Measurements from ENCODE around the gene CUEDC2.
A peak's percentile ranks its signal among the peaks of the same experiment; 100 is the strongest.
"Not testable (repeated sequence)": the region's sequence is repeated elsewhere in the genome, so short reads cannot be mapped to it uniquely, and the experiment has no call there.

CUEDC2 gene

GRCh38 chr10:102454662-102455487 is 22.5 kb upstream of the CUEDC2 start:
- H3K27me3 ChIP-seq (ENCODE audit: control insufficient read depth in 1 of 2, insufficient read depth in 2 of 2, low read length in 2 of 2); H3K4me3 ChIP-seq (ENCODE audit: low read depth in 1 of 2, low read length in 2 of 2); H3K9ac ChIP-seq (ENCODE audit: low read depth in 1 of 2, low read length in 2 of 2); H3K9me3 ChIP-seq (ENCODE audit: control insufficient read depth in 1 of 2, low read length in 2 of 2); H3K27ac ChIP-seq (ENCODE audit: low read depth, low read length): not testable (repeated sequence)
- peaks cover 0 to 13% of the 10 kb centered on the region in 2 donors for H3K36me3 ChIP-seq (ENCODE audit: control insufficient read depth in 1 of 2, insufficient read depth in 2 of 2, low read length in 2 of 2)
- peaks cover 9 to 12% of the 10 kb centered on the region in 2 donors for H3K4me1 ChIP-seq (ENCODE audit: control insufficient read depth in 1 of 2, insufficient read depth in 2 of 2, low read length in 2 of 2)

GRCh38 chr10:102453502-102453901 is 21.1 kb upstream of the CUEDC2 start:
- Histone ChIP-seq H3K36me3 (ENCODE audit: control insufficient read depth in 1 of 2, insufficient read depth in 2 of 2, low read length in 2 of 2) (peaks cover 0 to 13% of the 10 kb centered on the region in 2 donors), H3K27me3 (ENCODE audit: control insufficient read depth in 1 of 2, insufficient read depth in 2 of 2, low read length in 2 of 2) (no peaks in the 10 kb centered on the region), H3K4me3 (ENCODE audit: low read depth in 1 of 2, low read length in 2 of 2) (no peak overlapping the region), H3K27ac (ENCODE audit: low read depth, low read length) (no peak overlapping the region), H3K4me1 (ENCODE audit: control insufficient read depth in 1 of 2, insufficient read depth in 2 of 2, low read length in 2 of 2) (peaks cover 14 to 17% of the 10 kb centered on the region in 2 donors), H3K9ac (ENCODE audit: low read depth in 1 of 2, low read length in 2 of 2) (no peak overlapping the region), H3K9me3 (ENCODE audit: control insufficient read depth in 1 of 2, low read length in 2 of 2) (no peaks in the 10 kb centered on the region)

- Histone ChIP-seq H3K4me3 (ENCODE audit: low read depth in 1 of 2, low read length in 2 of 2) (no peak overlapping the region), H3K9me3 (ENCODE audit: control insufficient read depth in 1 of 2, low read length in 2 of 2) (no peaks in the 10 kb centered on the region), H3K9ac (ENCODE audit: low read depth in 1 of 2, low read length in 2 of 2) (no peak overlapping the region), H3K27ac (ENCODE audit: low read depth, low read length) (no peak overlapping the region), H3K27me3 (ENCODE audit: control insufficient read depth in 1 of 2, insufficient read depth in 2 of 2, low read length in 2 of 2) (no peaks in the 10 kb centered on the region), H3K4me1 (ENCODE audit: control insufficient read depth in 1 of 2, insufficient read depth in 2 of 2, low read length in 2 of 2) (peaks cover 14 to 17% of the 10 kb centered on the region in 2 donors), H3K36me3 (ENCODE audit: control insufficient read depth in 1 of 2, insufficient read depth in 2 of 2, low read length in 2 of 2) (peaks cover 0 to 13% of the 10 kb centered on the region in 2 donors)
These were observed 20.4 kb upstream of the CUEDC2 start for GRCh38 chr10:102452672-102453340.

- Histone ChIP-seq H3K27ac (ENCODE audit: low read depth, low read length) (peak within 1 kb of the TSS; percentile 84), H3K4me1 (ENCODE audit: control insufficient read depth in 1 of 2, insufficient read depth in 2 of 2, low read length in 2 of 2) (peaks cover 14 to 17% of the 10 kb centered on the region in 2 donors), H3K9me3 (ENCODE audit: control insufficient read depth in 1 of 2, low read length in 2 of 2) (no peaks in the 10 kb centered on the region), H3K9ac (ENCODE audit: low read depth in 1 of 2, low read length in 2 of 2) (peak within 1 kb of the TSS; percentile 85 to 87), H3K36me3 (ENCODE audit: control insufficient read depth in 1 of 2, insufficient read depth in 2 of 2, low read length in 2 of 2) (peaks cover 0 to 11% of the 10 kb centered on the region in 2 donors), H3K4me3 (ENCODE audit: low read depth in 1 of 2, low read length in 2 of 2) (peak within 1 kb of the TSS; percentile 91 to 93), H3K27me3 (ENCODE audit: control insufficient read depth in 1 of 2, insufficient read depth in 2 of 2, low read length in 2 of 2) (no peaks in the 10 kb centered on the region)
These were observed 19.0 kb upstream of the CUEDC2 start, which contains the start of gene C10orf95 for GRCh38 chr10:102451105-102451969. TSS of gene C10orf95 (minus strand) at chr10:102451543. CDS start at chr10:102451093, 450 bp downstream.

- no peaks in the 10 kb centered on the region for H3K27me3 ChIP-seq (ENCODE audit: control insufficient read depth in 1 of 2, insufficient read depth in 2 of 2, low read length in 2 of 2)
- peaks cover 14 to 17% of the 10 kb centered on the region in 2 donors for H3K4me1 ChIP-seq (ENCODE audit: control insufficient read depth in 1 of 2, insufficient read depth in 2 of 2, low read length in 2 of 2)
- peaks cover 0 to 4% of the 10 kb centered on the region in 2 donors for H3K36me3 ChIP-seq (ENCODE audit: control insufficient read depth in 1 of 2, insufficient read depth in 2 of 2, low read length in 2 of 2)
- peak overlapping the region; percentile 91 to 93 for H3K4me3 ChIP-seq (ENCODE audit: low read depth in 1 of 2, low read length in 2 of 2)
- H3K27ac ChIP-seq (ENCODE audit: low read depth, low read length): peak overlapping the region; percentile 84
- no peaks in the 10 kb centered on the region for H3K9me3 ChIP-seq (ENCODE audit: control insufficient read depth in 1 of 2, low read length in 2 of 2)
- H3K9ac ChIP-seq (ENCODE audit: low read depth in 1 of 2, low read length in 2 of 2): peak overlapping the region; percentile 85 to 87
These were observed 18.2 kb upstream of the CUEDC2 start for GRCh38 chr10:102450374-102451104.

GRCh38 chr10:102450124-102450373 is 17.7 kb upstream of the CUEDC2 start:
- H3K36me3 ChIP-seq (ENCODE audit: control insufficient read depth in 1 of 2, insufficient read depth in 2 of 2, low read length in 2 of 2): peaks cover 0 to 4% of the 10 kb centered on the region in 2 donors
- peak overlapping the region; percentile 85 to 87 for H3K9ac ChIP-seq (ENCODE audit: low read depth in 1 of 2, low read length in 2 of 2)
- peak overlapping the region; percentile 84 for H3K27ac ChIP-seq (ENCODE audit: low read depth, low read length)
- peak overlapping the region; percentile 91 to 93 for H3K4me3 ChIP-seq (ENCODE audit: low read depth in 1 of 2, low read length in 2 of 2)
- H3K27me3 ChIP-seq (ENCODE audit: control insufficient read depth in 1 of 2, insufficient read depth in 2 of 2, low read length in 2 of 2): no peaks in the 10 kb centered on the region
- no peaks in the 10 kb centered on the region for H3K9me3 ChIP-seq (ENCODE audit: control insufficient read depth in 1 of 2, low read length in 2 of 2)
- H3K4me1 ChIP-seq (ENCODE audit: control insufficient read depth in 1 of 2, insufficient read depth in 2 of 2, low read length in 2 of 2): peaks cover 14 to 17% of the 10 kb centered on the region in 2 donors

GRCh38 chr10:102449321-102450123 is 17.1 kb upstream of the CUEDC2 start:
- H3K27ac ChIP-seq (ENCODE audit: low read depth, low read length): peak overlapping the region; percentile 84
- H3K4me3 ChIP-seq (ENCODE audit: low read depth in 1 of 2, low read length in 2 of 2): peak overlapping the region; percentile 91 to 93
- H3K9ac ChIP-seq (ENCODE audit: low read depth in 1 of 2, low read length in 2 of 2): peak overlapping the region; percentile 85 to 87
- H3K9me3 ChIP-seq (ENCODE audit: control insufficient read depth in 1 of 2, low read length in 2 of 2): no peaks in the 10 kb centered on the region
- no peaks in the 10 kb centered on the region for H3K27me3 ChIP-seq (ENCODE audit: control insufficient read depth in 1 of 2, insufficient read depth in 2 of 2, low read length in 2 of 2)
- H3K4me1 ChIP-seq (ENCODE audit: control insufficient read depth in 1 of 2, insufficient read depth in 2 of 2, low read length in 2 of 2): peaks cover 14 to 17% of the 10 kb centered on the region in 2 donors
- peaks cover 0 to 4% of the 10 kb centered on the region in 2 donors for H3K36me3 ChIP-seq (ENCODE audit: control insufficient read depth in 1 of 2, insufficient read depth in 2 of 2, low read length in 2 of 2)

- no peak overlapping the region for H3K4me3 ChIP-seq (ENCODE audit: low read depth in 1 of 2, low read length in 2 of 2)
These were observed 12.5 kb upstream of the CUEDC2 start for GRCh38 chr10:102444851-102445250.

GRCh38 chr10:102438374-102438773 is 6.0 kb upstream of the CUEDC2 start:
- no peak overlapping the region for H3K27ac ChIP-seq (ENCODE audit: low read depth, low read length)
- no peak overlapping the region for H3K4me3 ChIP-seq (ENCODE audit: low read depth in 1 of 2, low read length in 2 of 2)
- no peaks in the 10 kb centered on the region for H3K36me3 ChIP-seq (ENCODE audit: control insufficient read depth in 1 of 2, insufficient read depth in 2 of 2, low read length in 2 of 2)

More at GRCh38 chr10:102444851-102445250, 12.5 kb upstream of the CUEDC2 start:
- H3K9ac ChIP-seq (ENCODE audit: low read depth in 1 of 2, low read length in 2 of 2): no peak overlapping the region
- no peaks in the 10 kb centered on the region for H3K27me3 ChIP-seq (ENCODE audit: control insufficient read depth in 1 of 2, insufficient read depth in 2 of 2, low read length in 2 of 2)
- H3K27ac ChIP-seq (ENCODE audit: low read depth, low read length): no peak overlapping the region
- H3K4me1 ChIP-seq (ENCODE audit: control insufficient read depth in 1 of 2, insufficient read depth in 2 of 2, low read length in 2 of 2): peaks cover 5% of the 10 kb centered on the region in 2 donors
- H3K9me3 ChIP-seq (ENCODE audit: control insufficient read depth in 1 of 2, low read length in 2 of 2): no peaks in the 10 kb centered on the region
- H3K36me3 ChIP-seq (ENCODE audit: control insufficient read depth in 1 of 2, insufficient read depth in 2 of 2, low read length in 2 of 2): no peaks in the 10 kb centered on the region

More at GRCh38 chr10:102438374-102438773, 6.0 kb upstream of the CUEDC2 start:
- Histone ChIP-seq H3K9ac (ENCODE audit: low read depth in 1 of 2, low read length in 2 of 2) (no peak overlapping the region), H3K27me3 (ENCODE audit: control insufficient read depth in 1 of 2, insufficient read depth in 2 of 2, low read length in 2 of 2) (no peaks in the 10 kb centered on the region), H3K9me3 (ENCODE audit: control insufficient read depth in 1 of 2, low read length in 2 of 2) (no peaks in the 10 kb centered on the region), H3K4me1 (ENCODE audit: control insufficient read depth in 1 of 2, insufficient read depth in 2 of 2, low read length in 2 of 2) (peaks cover 9 to 28% of the 10 kb centered on the region in 2 donors)

Data from duodenal mucosa (tissue), 2 donors.